GM12874 (cell line): ENCODE data around the gene RGS3.

Source experiments
- CTCF ChIP-seq: IDR thresholded peaks from 2 replicates; pipeline ENCODE4 v1.5.1; 2011; ENCODE audit warnings: low read depth, mild to moderate bottlenecking, control low read depth, low read length, moderate library complexity; ENCODE audit not compliant: insufficient read depth

The RGS3 gene

GRCh38 chr9:113463418-113464285 lies at the start of gene RGS3:
RGS3 (plus strand) TSS chr9:113463727; CDS start chr9:113463803, 76 bp downstream.
- no peak for TF ChIP-seq CTCF

GRCh38 chr9:113416149-113416721 lies 47.3 kb upstream of the RGS3 start:
- no peak for TF ChIP-seq CTCF

- no peak for TF ChIP-seq CTCF
Observed at GRCh38 chr9:113417370-113417769, 46.2 kb upstream of the RGS3 start.

GRCh38 chr9:113421726-113422125 lies 41.8 kb upstream of the RGS3 start:
- TF ChIP-seq CTCF, result no peak

DNA sequence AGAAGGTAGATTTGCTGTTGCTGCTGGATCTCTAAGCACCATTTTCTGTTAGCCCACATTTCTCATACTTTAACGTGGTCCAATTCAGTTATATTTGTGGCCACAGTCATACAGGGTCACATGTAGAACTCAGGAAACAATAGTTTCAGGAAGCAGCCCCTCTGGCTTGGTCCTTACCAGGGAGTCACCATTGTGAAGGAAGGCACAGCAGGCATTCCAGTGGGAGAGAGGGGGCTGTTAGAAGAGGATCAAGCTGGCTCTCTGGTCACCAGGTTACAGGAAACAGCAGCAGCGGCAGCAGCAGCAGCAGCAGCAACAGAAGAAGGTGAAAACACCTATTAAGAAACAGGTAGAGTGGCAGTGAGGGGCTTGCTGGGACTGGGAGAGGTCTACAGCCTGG lies 38.5 kb upstream of the RGS3 start:
- TF ChIP-seq CTCF, result no peak

GRCh38 chr9:113426701-113427100 lies 36.8 kb upstream of the RGS3 start:
- TF ChIP-seq CTCF, result no peak

GRCh38 chr9:113427629-113428028 lies 35.9 kb upstream of the RGS3 start:
- TF ChIP-seq CTCF, result no peak
